ENCODE data around the gene AKAP6. TPM values are rescaled to one million over a fixed set of nuclear protein-coding genes. Genes with fewer than 3 reads are reported as not detected.
"Not testable (repeated sequence)": the region's sequence is repeated elsewhere in the genome, so short reads cannot be mapped to it uniquely, and the experiment has no call there.

The AKAP6 gene
- polyA plus RNA-seq, 12 donors, result 20.1 to 83.2 (median 62.1) TPM; not detected in 1

- DNase-seq, result no peak
These were observed 37.3 kb downstream of the AKAP6 start for GRCh38 chr14:32366256-32366879.

GRCh38 chr14:32366986-32367385, 37.9 kb downstream of the AKAP6 start:
- DNase-seq, result no peak

- DNase-seq, result no peak
These were observed 38.4 kb downstream of the AKAP6 start for GRCh38 chr14:32367516-32367915.

GRCh38 chr14:32368107-32368506, 39.0 kb downstream of the AKAP6 start:
- DNase-seq, result no peak

GRCh38 chr14:32370714-32371113, 41.6 kb downstream of the AKAP6 start:
- no peak for DNase-seq

GRCh38 chr14:32372154-32372553, 43.1 kb downstream of the AKAP6 start:
- no peak for DNase-seq

GRCh38 chr14:32373174-32373573, 44.1 kb downstream of the AKAP6 start:
- DNase-seq, result not testable (repeated sequence)

- DNase-seq, result no peak
These were observed 45.1 kb downstream of the AKAP6 start for GRCh38 chr14:32374155-32374554.

- no peak for DNase-seq
These were observed 46.6 kb downstream of the AKAP6 start for GRCh38 chr14:32375663-32376062.

GRCh38 chr14:32377046-32377646, 48.0 kb downstream of the AKAP6 start:
- DNase-seq, result no peak

GRCh38 chr14:32378284-32378683, 49.2 kb downstream of the AKAP6 start:
- DNase-seq, result no peak

- DNase-seq, result no peak
These were observed 50.3 kb downstream of the AKAP6 start for GRCh38 chr14:32379447-32379846.

- no peak for DNase-seq
These were observed 52.8 kb downstream of the AKAP6 start for GRCh38 chr14:32381869-32382268.

GRCh38 chr14:32382704-32383103, 53.6 kb downstream of the AKAP6 start:
- DNase-seq, result no peak

GRCh38 chr14:32383364-32384009, 54.4 kb downstream of the AKAP6 start:
- DNase-seq, result no peak

- no peak for DNase-seq
These were observed 55.4 kb downstream of the AKAP6 start for GRCh38 chr14:32384464-32384863.

GRCh38 chr14:32387295-32387694, 58.2 kb downstream of the AKAP6 start:
- not testable (repeated sequence) for DNase-seq

GRCh38 chr14:32393119-32393518, 64.0 kb downstream of the AKAP6 start:
- DNase-seq, result no peak

GRCh38 chr14:32394038-32394437, 64.9 kb downstream of the AKAP6 start:
- no peak for DNase-seq

GRCh38 chr14:32396885-32397284, 67.8 kb downstream of the AKAP6 start:
- no peak for DNase-seq

- no peak for DNase-seq
These were observed 69.0 kb downstream of the AKAP6 start for GRCh38 chr14:32397861-32398640.

- DNase-seq, result no peak
These were observed 70.8 kb downstream of the AKAP6 start for GRCh38 chr14:32399920-32400319.

GRCh38 chr14:32400480-32400879, 71.4 kb downstream of the AKAP6 start:
- DNase-seq, result no peak

Data from muscle of arm (tissue), 12 donors.